ENCODE measurements around the gene DMRTB1.

Gene DMRTB1

DNA sequence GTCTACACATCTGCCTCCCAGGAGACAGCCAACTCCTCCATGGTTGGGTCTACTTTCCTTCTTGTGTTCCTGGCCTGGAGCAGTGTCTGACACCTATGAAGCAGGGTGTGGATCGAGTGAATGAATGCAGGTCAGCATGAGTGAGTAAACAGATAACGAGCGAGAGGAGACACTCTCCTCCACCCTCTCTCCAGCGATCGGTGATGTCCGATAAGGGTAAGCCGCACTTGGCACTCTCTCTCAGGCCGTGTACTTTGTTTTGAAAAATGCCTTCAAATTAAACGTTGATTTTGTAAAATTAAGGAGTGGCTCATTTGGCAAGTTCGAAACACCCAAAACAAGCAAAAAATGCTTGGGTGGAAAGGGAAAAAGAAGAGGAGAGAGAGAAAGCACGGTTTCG lies 43.8 kb upstream of the DMRTB1 start:
- DNase-seq (ENCODE audit: insufficient read length, low spot score): no peak
- TF ChIP-seq SPI1 (IDR thresholded peaks at IDR 0.05; ENCODE audit: low read depth, low read length) (no peak), POLR2AphosphoS5 (IDR thresholded peaks at IDR 0.05; ENCODE audit: low read depth, low read length) (no peak), TAF1 (IDR thresholded peaks at IDR 0.05; ENCODE audit: low read depth, low read length) (no peak), POU2F2 (IDR thresholded peaks at IDR 0.05; ENCODE audit: low read depth, low read length) (no peak), PAX5 (IDR thresholded peaks at IDR 0.05; ENCODE audit: insufficient read depth, low read length, severe bottlenecking) (no peak), POLR2A (IDR thresholded peaks at IDR 0.05; ENCODE audit: low read depth, low read length) (no peak)
- no peak for FAIRE-seq

GRCh38 chr1:53416269-53416813 lies 42.9 kb upstream of the DMRTB1 start:
- DNase-seq (ENCODE audit: insufficient read length, low spot score): no peak
- no peak for FAIRE-seq
- TF ChIP-seq POLR2A (IDR thresholded peaks at IDR 0.05; ENCODE audit: low read depth, low read length) (no peak), POLR2AphosphoS5 (IDR thresholded peaks at IDR 0.05; ENCODE audit: low read depth, low read length) (no peak), TAF1 (IDR thresholded peaks at IDR 0.05; ENCODE audit: low read depth, low read length) (no peak), PAX5 (IDR thresholded peaks at IDR 0.05; ENCODE audit: insufficient read depth, low read length, severe bottlenecking) (no peak), POU2F2 (IDR thresholded peaks at IDR 0.05; ENCODE audit: low read depth, low read length) (no peak), SPI1 (IDR thresholded peaks at IDR 0.05; ENCODE audit: low read depth, low read length) (no peak)

DNA sequence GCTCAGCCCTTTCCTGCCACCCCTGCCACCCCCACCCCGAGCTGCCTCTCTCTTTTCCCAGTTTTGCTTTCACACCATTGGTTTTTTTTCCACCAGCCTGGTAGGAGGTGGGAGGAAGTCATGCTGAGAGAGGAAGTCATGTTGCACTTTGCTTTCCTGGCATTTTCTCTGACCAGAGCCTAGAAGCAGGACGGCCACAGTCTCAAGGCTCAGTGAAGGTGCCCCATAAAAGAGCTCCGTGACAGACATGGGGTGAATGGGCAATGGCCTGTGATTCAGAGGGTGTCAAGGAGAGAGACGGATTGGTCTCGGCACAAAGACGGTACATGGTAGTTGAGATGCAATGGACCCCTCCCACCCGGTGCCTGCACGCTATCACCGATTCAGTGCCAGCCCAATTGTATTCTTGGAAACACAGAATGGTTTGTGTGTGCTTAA lies 42.1 kb upstream of the DMRTB1 start:
- FAIRE-seq: no peak
- TF ChIP-seq POLR2AphosphoS5 (IDR thresholded peaks at IDR 0.05; ENCODE audit: low read depth, low read length) (no peak), SPI1 (IDR thresholded peaks at IDR 0.05; ENCODE audit: low read depth, low read length) (no peak)
- DNase-seq (ENCODE audit: insufficient read length, low spot score): no peak

DNA sequence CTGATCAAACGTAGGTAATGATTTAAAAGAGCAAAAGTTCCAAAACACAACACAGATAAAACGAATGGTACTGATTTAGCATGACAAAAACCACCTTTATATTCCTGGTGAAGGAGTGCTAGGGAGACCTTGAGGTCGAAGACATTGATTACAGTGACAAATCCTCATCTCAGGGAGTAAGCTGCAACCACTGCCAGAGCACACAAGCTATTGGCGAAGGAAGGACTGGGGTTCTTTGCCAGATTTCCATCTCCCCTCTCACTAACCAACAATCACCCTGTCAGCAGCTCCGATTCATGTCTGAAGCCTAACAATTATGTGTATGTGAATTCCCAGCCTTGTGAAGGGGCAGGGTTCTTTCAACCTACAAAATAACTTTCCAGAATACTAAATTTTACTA lies 40.2 kb upstream of the DMRTB1 start:
- DNase-seq (ENCODE audit: insufficient read length, low spot score): no peak
- TF ChIP-seq POU2F2 (IDR thresholded peaks at IDR 0.05; ENCODE audit: low read depth, low read length) (no peak), SPI1 (IDR thresholded peaks at IDR 0.05; ENCODE audit: low read depth, low read length) (no peak), POLR2A (IDR thresholded peaks at IDR 0.05; ENCODE audit: low read depth, low read length) (no peak), PAX5 (IDR thresholded peaks at IDR 0.05; ENCODE audit: insufficient read depth, low read length, severe bottlenecking) (no peak), POLR2AphosphoS5 (IDR thresholded peaks at IDR 0.05; ENCODE audit: low read depth, low read length) (no peak), TAF1 (IDR thresholded peaks at IDR 0.05; ENCODE audit: low read depth, low read length) (no peak)
- no peak for FAIRE-seq

- no peak for TF ChIP-seq POLR2AphosphoS5 (IDR thresholded peaks at IDR 0.05; ENCODE audit: low read depth, low read length)
- TF ChIP-seq POLR2A (IDR thresholded peaks at IDR 0.05; ENCODE audit: low read depth, low read length): no peak
- TF ChIP-seq PAX5 (IDR thresholded peaks at IDR 0.05; ENCODE audit: insufficient read depth, low read length, severe bottlenecking): no peak
- no peak for TF ChIP-seq POU2F2 (IDR thresholded peaks at IDR 0.05; ENCODE audit: low read depth, low read length)
- TF ChIP-seq SPI1 (IDR thresholded peaks at IDR 0.05; ENCODE audit: low read depth, low read length): no peak
- no peak for TF ChIP-seq TAF1 (IDR thresholded peaks at IDR 0.05; ENCODE audit: low read depth, low read length)
- no peak for FAIRE-seq
- DNase-seq (ENCODE audit: insufficient read length, low spot score): no peak
Measured at GRCh38 chr1:53420341-53420740, 38.9 kb upstream of the DMRTB1 start.

DNA sequence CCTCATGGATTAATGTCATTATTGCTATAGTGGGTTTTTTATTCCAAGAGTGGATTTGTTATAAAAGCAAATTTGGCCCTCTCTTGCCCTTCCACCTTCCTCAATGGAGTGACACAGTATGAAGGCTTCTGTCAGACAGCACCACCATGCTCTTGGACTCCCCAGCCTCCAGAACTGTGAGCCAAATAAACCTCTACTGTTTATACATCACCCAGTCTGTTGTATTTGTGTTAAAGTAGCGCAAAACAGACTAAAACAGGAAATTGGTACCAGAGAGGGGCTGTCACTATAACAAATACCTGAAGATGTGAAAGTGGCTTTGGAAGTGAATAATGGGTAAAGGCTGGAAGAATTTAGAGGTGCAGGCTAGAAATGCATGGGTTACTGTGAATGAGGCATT lies 38.0 kb upstream of the DMRTB1 start:
- FAIRE-seq (no peak), DNase-seq (ENCODE audit: insufficient read length, low spot score) (no peak)
- TF ChIP-seq PAX5 (IDR thresholded peaks at IDR 0.05; ENCODE audit: insufficient read depth, low read length, severe bottlenecking) (no peak), POLR2A (IDR thresholded peaks at IDR 0.05; ENCODE audit: low read depth, low read length) (no peak), SPI1 (IDR thresholded peaks at IDR 0.05; ENCODE audit: low read depth, low read length) (no peak), POLR2AphosphoS5 (IDR thresholded peaks at IDR 0.05; ENCODE audit: low read depth, low read length) (no peak), POU2F2 (IDR thresholded peaks at IDR 0.05; ENCODE audit: low read depth, low read length) (no peak), TAF1 (IDR thresholded peaks at IDR 0.05; ENCODE audit: low read depth, low read length) (no peak)

- no peak for FAIRE-seq
- DNase-seq (ENCODE audit: insufficient read length, low spot score): no peak
- no peak for TF ChIP-seq POLR2AphosphoS5 (IDR thresholded peaks at IDR 0.05; ENCODE audit: low read depth, low read length)
- TF ChIP-seq POLR2A (IDR thresholded peaks at IDR 0.05; ENCODE audit: low read depth, low read length): no peak
- TF ChIP-seq POU2F2 (IDR thresholded peaks at IDR 0.05; ENCODE audit: low read depth, low read length): no peak
- TF ChIP-seq SPI1 (IDR thresholded peaks at IDR 0.05; ENCODE audit: low read depth, low read length): no peak
Measured at GRCh38 chr1:53430261-53430660, 28.9 kb upstream of the DMRTB1 start.

- FAIRE-seq: no peak
- DNase-seq (ENCODE audit: insufficient read length, low spot score): no peak
- no peak for TF ChIP-seq POLR2AphosphoS5 (IDR thresholded peaks at IDR 0.05; ENCODE audit: low read depth, low read length)
- TF ChIP-seq TAF1 (IDR thresholded peaks at IDR 0.05; ENCODE audit: low read depth, low read length): no peak
- no peak for TF ChIP-seq SPI1 (IDR thresholded peaks at IDR 0.05; ENCODE audit: low read depth, low read length)
- no peak for TF ChIP-seq POLR2A (IDR thresholded peaks at IDR 0.05; ENCODE audit: low read depth, low read length)
- no peak for TF ChIP-seq POU2F2 (IDR thresholded peaks at IDR 0.05; ENCODE audit: low read depth, low read length)
- no peak for TF ChIP-seq PAX5 (IDR thresholded peaks at IDR 0.05; ENCODE audit: insufficient read depth, low read length, severe bottlenecking)
Measured at GRCh38 chr1:53430779-53431178, 28.4 kb upstream of the DMRTB1 start.

- DNase-seq (ENCODE audit: insufficient read length, low spot score) (no peak), FAIRE-seq (no peak)
- TF ChIP-seq POLR2AphosphoS5 (IDR thresholded peaks at IDR 0.05; ENCODE audit: low read depth, low read length) (no peak), PAX5 (IDR thresholded peaks at IDR 0.05; ENCODE audit: insufficient read depth, low read length, severe bottlenecking) (no peak), TAF1 (IDR thresholded peaks at IDR 0.05; ENCODE audit: low read depth, low read length) (no peak)
Measured at GRCh38 chr1:53431244-53431643, 28.0 kb upstream of the DMRTB1 start.

GRCh38 chr1:53431805-53432565 lies 27.2 kb upstream of the DMRTB1 start:
- DNase-seq (ENCODE audit: insufficient read length, low spot score) (no peak), FAIRE-seq (no peak)
- TF ChIP-seq SPI1 (IDR thresholded peaks at IDR 0.05; ENCODE audit: low read depth, low read length) (no peak), POU2F2 (IDR thresholded peaks at IDR 0.05; ENCODE audit: low read depth, low read length) (no peak), TAF1 (IDR thresholded peaks at IDR 0.05; ENCODE audit: low read depth, low read length) (no peak), POLR2AphosphoS5 (IDR thresholded peaks at IDR 0.05; ENCODE audit: low read depth, low read length) (no peak), POLR2A (IDR thresholded peaks at IDR 0.05; ENCODE audit: low read depth, low read length) (no peak), PAX5 (IDR thresholded peaks at IDR 0.05; ENCODE audit: insufficient read depth, low read length, severe bottlenecking) (no peak)
